ENCODE measurements around the gene MAX. TPM values are rescaled to one million over a fixed set of nuclear protein-coding genes. Genes with fewer than 3 reads are reported as not detected.
A peak's percentile ranks its signal among the peaks of the same experiment; 100 is the strongest.
"Not testable (repeated sequence)": the region's sequence is repeated elsewhere in the genome, so short reads cannot be mapped to it uniquely, and the experiment has no call there.

Gene MAX
- polyA plus RNA-seq, 6 donors from 2014 or later = 115 to 137 (median 125) TPM

DNA sequence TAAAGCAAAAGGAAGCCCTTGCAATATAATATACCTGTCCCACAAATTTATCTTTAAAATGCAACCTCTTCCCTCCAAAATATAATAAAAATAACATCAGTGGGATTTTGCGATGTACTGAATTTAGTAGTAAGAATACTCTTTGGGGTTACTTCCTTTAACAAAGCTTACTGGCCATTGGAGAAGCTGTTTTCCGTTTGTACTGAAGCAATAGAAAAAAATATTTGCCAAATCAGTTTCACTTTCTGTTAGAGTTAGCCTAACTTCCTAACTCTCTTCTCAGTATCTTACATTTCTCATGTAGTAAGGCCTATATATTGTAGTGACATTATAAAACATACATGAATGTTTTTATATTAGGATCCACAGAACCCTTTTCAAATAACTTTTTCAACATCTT lies 3.7 kb downstream of the MAX start:
- no peaks in the 10 kb centered on the region for H3K9me3 Mint-ChIP-seq
- H3K27ac Mint-ChIP-seq = peak overlapping the region; percentile 16 to 87 (median 82)
- H3K4me1 Mint-ChIP-seq = peaks cover 35 to 76% (median 59%) of the 10 kb centered on the region in 3 donors
- H3K4me3 Mint-ChIP-seq = peak overlapping the region; percentile 51 to 86 (median 73)
- peaks cover 0 to 28% of the 10 kb centered on the region in 2 donors for H3K36me3 Mint-ChIP-seq
- DNase-seq (peak; percentile 57), ATAC-seq (ENCODE audit: low read depth in 2 of 2) (peak; percentile 7 to 12)
- H3K27me3 Mint-ChIP-seq = no peaks in the 10 kb centered on the region

DNA sequence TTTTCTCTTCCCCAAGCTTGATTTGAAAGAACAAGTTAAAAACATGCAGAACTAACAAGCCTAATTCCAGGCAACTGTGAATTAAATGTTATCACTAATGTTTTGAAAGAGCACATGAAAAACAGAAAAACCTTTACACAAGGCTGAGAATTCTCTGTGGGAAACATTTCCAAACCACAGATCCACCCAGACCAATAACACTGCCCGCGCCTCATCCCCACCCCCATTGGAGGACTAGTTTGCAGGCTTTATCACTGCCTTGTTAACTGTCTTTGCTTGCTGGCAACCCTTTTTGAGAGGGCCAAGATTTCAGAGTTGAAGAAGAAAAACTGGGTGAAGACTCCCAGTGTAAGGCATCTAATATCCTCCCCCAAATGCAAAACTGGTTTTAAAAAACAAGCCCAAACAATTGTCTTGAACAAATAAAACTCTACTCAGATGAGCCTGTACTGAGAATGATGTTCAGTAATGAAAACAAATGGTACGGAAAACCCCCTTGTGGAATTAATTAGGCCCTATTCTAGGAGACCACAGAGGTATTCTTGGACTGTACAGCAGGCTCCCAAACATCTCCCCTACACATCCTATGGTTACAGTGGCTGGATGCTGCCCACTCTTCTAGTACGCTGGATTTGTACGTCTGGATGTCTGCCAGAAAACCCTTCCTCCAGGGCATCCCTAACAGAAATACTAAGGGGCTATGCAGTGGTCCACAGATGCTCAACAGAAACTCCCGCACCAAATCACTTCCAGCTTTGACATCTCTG lies 5.8 kb downstream of the MAX start:
- DNase-seq (no peak), ATAC-seq (ENCODE audit: low read depth in 2 of 2) (no peak)
- Mint-ChIP-seq H3K4me1 (peaks cover 34 to 68% (median 63%) of the 10 kb centered on the region in 3 donors), H3K36me3 (peaks cover 3 to 27% of the 10 kb centered on the region in 2 donors), H3K4me3 (peak overlapping the region in 2 of 8 donors; percentile 12 to 18), H3K27me3 (no peaks in the 10 kb centered on the region), H3K27ac (peak overlapping the region in 2 of 6 donors; percentile 31 to 73), H3K9me3 (no peaks in the 10 kb centered on the region)

DNA sequence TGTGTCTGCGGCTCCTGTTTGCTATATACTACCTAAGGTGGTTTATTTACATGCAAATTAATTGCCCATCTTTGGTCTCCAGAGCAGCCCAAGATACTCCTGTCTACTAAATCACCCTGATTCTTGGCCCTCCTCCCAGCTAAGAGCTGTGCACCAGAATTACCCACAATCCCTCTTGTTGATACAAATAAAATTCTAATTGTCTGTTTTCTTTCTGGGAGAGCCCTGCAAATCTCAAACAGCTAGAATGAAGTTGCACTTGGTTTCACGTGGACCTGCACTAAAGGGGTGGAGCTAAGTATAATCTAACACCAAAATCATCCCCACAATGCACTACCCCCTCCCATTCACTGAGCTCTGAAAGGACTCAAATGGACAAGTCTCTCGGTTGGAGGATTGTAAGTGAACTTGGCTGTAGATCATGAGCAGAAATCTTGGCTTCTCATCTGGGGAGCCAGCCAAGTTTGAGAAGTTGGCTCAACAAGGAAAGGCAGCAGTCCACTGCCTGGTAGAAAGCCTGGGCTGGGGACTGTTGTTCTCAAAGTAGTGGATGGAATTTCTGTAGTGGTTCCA lies 6.6 kb downstream of the MAX start:
- Mint-ChIP-seq H3K27me3 (no peaks in the 10 kb centered on the region), H3K9me3 (no peaks in the 10 kb centered on the region), H3K27ac (peak overlapping the region in 1 of 6 donors; percentile 73), H3K36me3 (peaks cover 10 to 24% of the 10 kb centered on the region in 2 donors), H3K4me3 (no peak overlapping the region), H3K4me1 (peaks cover 29 to 67% (median 60%) of the 10 kb centered on the region in 3 donors)
- DNase-seq (no peak), ATAC-seq (ENCODE audit: low read depth in 2 of 2) (no peak)

DNA sequence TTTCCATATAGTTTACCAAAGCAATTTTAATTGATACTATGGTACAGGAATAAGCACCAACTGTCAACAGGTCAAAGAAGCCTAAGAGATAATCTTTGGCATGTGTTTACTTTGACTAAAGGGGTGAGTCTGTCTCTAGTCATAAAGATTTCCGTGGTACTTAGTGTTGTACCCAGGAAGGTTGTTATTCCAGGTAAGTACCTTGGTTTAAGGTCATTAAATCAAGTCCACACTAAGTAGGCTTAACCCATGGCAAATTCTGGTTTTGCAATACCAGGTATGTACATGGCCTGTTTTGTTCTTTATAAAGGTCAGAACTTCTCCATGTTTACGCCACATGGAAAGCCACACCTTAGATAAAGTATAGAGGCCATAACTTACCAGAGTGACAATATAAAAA lies 10.0 kb downstream of the MAX start:
- ATAC-seq (ENCODE audit: low read depth in 2 of 2) = no peak
- Mint-ChIP-seq H3K27ac (no peak overlapping the region), H3K4me3 (no peak overlapping the region), H3K36me3 (peaks cover 28% of the 10 kb centered on the region in 2 donors), H3K27me3 (no peaks in the 10 kb centered on the region), H3K9me3 (peaks cover 2 to 8% (median 3%) of the 10 kb centered on the region in 7 donors), H3K4me1 (peaks cover 24 to 43% (median 42%) of the 10 kb centered on the region in 3 donors)
- no peak for DNase-seq

DNA sequence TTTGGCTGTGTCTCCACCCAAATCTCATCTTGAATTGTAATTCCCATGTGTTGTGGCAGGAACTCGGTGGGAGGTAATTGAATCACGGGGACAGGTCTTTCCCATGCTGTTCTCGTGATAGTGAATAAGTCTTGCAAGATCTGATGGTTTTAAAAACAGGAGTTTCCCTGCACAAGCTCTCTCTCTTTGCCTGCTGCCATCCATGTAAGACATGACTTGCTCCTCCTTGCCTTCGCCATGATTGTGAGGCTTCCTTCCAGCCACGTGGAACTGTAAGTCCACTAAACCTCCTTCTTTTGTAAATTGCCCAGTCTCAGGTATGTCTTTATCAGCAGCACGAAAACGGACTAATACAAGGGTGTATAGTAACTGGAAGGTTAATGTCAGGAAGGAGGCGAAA lies 14.5 kb downstream of the MAX start:
- peaks cover 50% of the 10 kb centered on the region in 2 donors for H3K36me3 Mint-ChIP-seq
- H3K27me3 Mint-ChIP-seq; DNase-seq; H3K27ac Mint-ChIP-seq; ATAC-seq (ENCODE audit: low read depth in 2 of 2): not testable (repeated sequence)
- peaks cover 2 to 16% (median 5%) of the 10 kb centered on the region in 7 donors for H3K9me3 Mint-ChIP-seq
- H3K4me1 Mint-ChIP-seq = peaks cover 16 to 24% (median 16%) of the 10 kb centered on the region in 3 donors
- H3K4me3 Mint-ChIP-seq = peak overlapping the region in 1 of 8 donors; percentile 54

DNA sequence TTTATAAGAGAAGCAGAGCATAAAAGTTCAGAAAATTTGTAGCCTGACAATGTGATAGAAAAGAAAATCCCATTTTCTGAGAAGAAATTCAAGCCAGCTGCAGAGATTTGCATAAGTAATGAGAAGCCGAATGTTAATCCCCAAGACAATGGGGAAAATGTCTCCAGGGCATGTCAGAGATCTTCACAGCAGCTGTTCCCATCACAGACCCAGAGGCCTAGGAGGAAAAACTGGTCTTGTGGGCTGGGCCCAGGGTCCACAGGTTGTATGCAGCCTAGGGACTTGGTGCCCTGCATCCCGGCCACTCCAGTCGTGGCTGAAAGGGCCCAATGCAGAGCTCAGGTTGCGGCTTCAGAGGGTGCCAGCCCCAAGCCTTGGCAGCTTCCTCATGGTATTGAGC lies 15.6 kb downstream of the MAX start:
- Mint-ChIP-seq H3K4me3 (peak overlapping the region in 1 of 8 donors; percentile 56), H3K9me3 (peaks cover 2 to 16% (median 5%) of the 10 kb centered on the region in 7 donors), H3K36me3 (peaks cover 55 to 60% of the 10 kb centered on the region in 2 donors), H3K4me1 (peaks cover 23 to 34% (median 24%) of the 10 kb centered on the region in 3 donors)
- H3K27ac Mint-ChIP-seq; H3K27me3 Mint-ChIP-seq; DNase-seq; ATAC-seq (ENCODE audit: low read depth in 2 of 2): not testable (repeated sequence)

DNA sequence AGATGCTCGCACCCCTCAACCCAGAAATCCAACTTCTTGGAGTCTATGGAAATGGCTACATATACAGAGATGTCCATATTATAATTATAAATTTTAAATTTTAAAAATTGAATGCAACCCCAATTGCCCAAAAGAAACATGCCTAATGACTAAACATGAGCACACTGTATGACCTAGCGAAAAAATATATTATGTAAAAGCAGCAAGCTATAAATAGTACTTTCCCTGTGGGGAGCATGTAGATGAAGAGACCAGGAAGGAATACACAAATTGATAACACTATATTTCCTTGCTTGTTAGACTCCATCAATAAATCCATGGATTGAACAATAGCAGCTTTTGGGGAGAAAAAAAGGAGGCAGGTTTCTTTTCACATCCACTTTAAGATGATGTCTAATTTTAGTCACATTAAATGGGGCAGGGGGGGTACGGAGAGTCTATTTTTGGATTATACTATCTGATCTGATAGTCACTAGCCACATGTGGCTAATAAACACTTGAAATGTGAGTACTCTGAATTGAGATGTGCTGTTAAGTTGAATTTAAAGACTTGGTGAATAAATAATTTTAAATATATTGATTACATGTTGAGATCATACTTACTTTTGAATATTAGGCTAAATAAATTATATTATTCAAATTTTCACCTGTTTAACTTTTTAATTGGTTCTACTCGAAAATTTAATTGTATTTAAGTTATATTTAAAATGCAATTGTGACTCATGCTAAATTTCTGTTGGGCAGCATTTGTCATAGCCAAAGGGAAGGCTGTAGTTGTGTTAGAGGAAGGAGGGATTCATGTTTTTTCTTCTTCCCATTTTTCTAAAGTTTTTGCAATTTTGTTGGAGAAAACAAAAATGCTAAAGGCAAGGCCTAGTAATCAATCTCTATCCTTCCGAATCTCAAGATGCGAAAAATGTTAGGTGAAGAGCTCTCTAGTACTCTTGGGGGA lies 17.5 kb downstream of the MAX start:
- ATAC-seq (ENCODE audit: low read depth in 2 of 2) = no peak
- DNase-seq = no peak
- peak overlapping the region in 3 of 6 donors; percentile 32 to 75 (median 35) for H3K27ac Mint-ChIP-seq
- peaks cover 54 to 60% of the 10 kb centered on the region in 2 donors for H3K36me3 Mint-ChIP-seq
- H3K27me3 Mint-ChIP-seq = no peaks in the 10 kb centered on the region
- H3K4me1 Mint-ChIP-seq = peaks cover 33 to 46% (median 33%) of the 10 kb centered on the region in 3 donors
- peaks cover 2 to 16% (median 5%) of the 10 kb centered on the region in 7 donors for H3K9me3 Mint-ChIP-seq
- H3K4me3 Mint-ChIP-seq = no peak overlapping the region

DNA sequence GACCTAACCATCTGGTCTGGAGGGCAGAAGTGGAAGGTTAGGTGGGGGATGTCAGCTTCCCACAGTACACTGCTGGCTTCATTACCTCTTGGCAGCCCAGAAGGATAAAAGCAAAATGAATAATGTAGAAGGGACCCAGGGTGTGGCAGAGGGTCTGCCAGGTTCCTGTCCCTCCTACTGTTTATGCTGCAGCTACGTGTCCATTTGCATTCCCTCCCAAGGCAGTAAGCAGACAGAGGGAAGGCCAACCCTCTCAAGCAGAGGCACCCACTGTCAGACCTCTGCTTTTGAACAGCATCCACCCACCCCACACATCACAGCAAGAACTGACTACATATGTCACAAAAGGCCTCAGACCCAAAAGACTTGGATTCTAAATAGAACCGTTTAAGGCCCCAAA lies 19.4 kb downstream of the MAX start:
- ATAC-seq (ENCODE audit: low read depth in 2 of 2) = no peak

DNA sequence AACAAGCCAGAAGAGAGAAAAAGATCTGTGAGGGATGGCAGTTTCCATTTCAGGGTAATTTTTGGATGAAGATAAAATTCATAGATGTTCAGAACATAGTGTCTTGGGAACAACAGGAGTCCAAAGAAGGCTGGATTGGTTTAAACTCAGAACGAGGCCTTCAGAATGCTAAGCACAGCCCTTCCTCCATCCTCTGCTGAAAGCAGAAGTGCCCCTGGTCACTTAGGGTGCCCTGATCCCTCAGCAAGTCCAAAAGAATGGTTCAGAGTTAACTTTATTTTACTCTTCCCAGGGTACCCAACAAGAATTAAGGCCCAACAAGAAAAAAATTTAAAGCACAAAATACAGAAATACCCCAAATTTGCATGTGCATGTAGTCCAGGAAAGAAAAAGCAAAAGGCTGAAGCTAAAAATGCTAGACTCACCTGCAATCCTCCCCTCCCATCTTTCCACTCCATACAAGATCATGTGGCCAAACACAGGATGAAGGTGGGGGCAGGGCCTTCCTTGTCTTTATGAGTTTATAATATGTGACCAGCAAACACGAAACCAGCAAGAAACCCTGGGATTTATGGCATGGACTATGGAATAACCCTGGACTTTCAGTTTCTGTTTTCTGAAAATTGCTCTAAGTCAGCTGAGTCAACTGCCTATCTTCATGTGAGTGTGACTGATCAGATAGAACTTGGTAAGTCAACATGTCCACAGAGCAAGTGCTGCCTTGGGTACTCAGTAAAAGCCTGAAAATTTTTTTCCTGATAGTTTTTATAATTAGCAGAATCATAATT lies 21.2 kb downstream of the MAX start:
- Mint-ChIP-seq H3K9me3 (peaks cover 0 to 2% (median 0%) of the 10 kb centered on the region in 7 donors), H3K4me1 (peaks cover 33 to 46% (median 38%) of the 10 kb centered on the region in 3 donors), H3K36me3 (peaks cover 39 to 45% of the 10 kb centered on the region in 2 donors), H3K27me3 (no peaks in the 10 kb centered on the region), H3K4me3 (no peak overlapping the region), H3K27ac (peak overlapping the region in 5 of 6 donors; percentile 17 to 87 (median 49))
- DNase-seq (no peak), ATAC-seq (ENCODE audit: low read depth in 2 of 2) (no peak)

More for the DNA sequence above, 19.4 kb downstream of the MAX start:
- Mint-ChIP-seq H3K4me1 (peaks cover 35 to 46% (median 38%) of the 10 kb centered on the region in 3 donors), H3K4me3 (no peak overlapping the region), H3K27me3 (no peaks in the 10 kb centered on the region), H3K36me3 (peaks cover 48 to 59% of the 10 kb centered on the region in 2 donors), H3K9me3 (peaks cover 1 to 14% (median 5%) of the 10 kb centered on the region in 7 donors), H3K27ac (peak overlapping the region in 2 of 6 donors; percentile 59 to 63)
- DNase-seq = no peak

DNA sequence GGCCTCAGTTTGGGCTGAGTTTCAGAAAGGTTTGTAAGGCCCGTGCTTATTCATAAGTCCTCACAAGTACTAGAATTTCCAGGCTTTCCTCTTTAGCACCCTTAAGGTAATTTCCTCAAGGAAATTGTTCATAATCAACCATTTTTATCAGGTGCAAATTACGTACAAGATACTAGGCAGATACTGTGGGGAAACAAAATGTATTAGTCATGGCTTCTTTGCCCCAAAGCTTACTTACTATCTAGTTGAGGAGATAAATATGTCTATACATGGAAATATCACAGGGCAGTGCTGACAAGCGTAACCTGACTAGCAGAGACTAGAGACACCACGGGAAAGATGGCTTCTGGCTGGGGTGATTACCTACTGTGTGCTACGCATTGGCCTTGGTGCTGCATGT lies 22.5 kb downstream of the MAX start:
- Mint-ChIP-seq H3K9me3 (no peaks in the 10 kb centered on the region), H3K27ac (peak overlapping the region in 1 of 6 donors; percentile 54), H3K27me3 (no peaks in the 10 kb centered on the region), H3K4me1 (peaks cover 38 to 52% (median 46%) of the 10 kb centered on the region in 3 donors), H3K36me3 (peaks cover 30 to 31% of the 10 kb centered on the region in 2 donors), H3K4me3 (no peak overlapping the region)
- no peak for ATAC-seq (ENCODE audit: low read depth in 2 of 2)
- no peak for DNase-seq

DNA sequence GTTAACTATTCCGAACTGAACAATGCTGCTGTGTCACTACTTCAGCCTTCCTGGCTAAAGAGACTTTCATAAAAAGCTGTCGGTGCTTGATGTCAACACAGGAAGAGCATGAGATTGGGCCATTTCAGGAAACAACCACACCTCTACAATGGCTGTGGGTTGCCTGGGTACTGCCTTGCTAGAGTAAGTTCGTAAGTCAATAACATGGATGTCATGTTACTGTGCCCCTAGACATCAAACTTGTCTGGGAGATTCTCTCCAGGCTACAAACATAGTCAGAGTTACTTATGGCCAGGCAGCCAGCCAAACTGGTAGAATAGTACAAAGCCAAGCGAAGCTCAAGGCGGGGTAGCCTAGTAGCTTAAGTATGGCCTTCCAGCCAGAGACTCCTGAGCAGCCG lies 23.1 kb downstream of the MAX start:
- no peaks in the 10 kb centered on the region for H3K27me3 Mint-ChIP-seq
- H3K4me1 Mint-ChIP-seq = peaks cover 41 to 57% (median 52%) of the 10 kb centered on the region in 3 donors
- H3K9me3 Mint-ChIP-seq = no peaks in the 10 kb centered on the region
- no peak for DNase-seq
- ATAC-seq (ENCODE audit: low read depth in 2 of 2) = no peak
- H3K4me3 Mint-ChIP-seq = no peak overlapping the region
- H3K36me3 Mint-ChIP-seq = peaks cover 28 to 35% of the 10 kb centered on the region in 2 donors
- peak overlapping the region in 2 of 6 donors; percentile 3 to 54 for H3K27ac Mint-ChIP-seq

DNA sequence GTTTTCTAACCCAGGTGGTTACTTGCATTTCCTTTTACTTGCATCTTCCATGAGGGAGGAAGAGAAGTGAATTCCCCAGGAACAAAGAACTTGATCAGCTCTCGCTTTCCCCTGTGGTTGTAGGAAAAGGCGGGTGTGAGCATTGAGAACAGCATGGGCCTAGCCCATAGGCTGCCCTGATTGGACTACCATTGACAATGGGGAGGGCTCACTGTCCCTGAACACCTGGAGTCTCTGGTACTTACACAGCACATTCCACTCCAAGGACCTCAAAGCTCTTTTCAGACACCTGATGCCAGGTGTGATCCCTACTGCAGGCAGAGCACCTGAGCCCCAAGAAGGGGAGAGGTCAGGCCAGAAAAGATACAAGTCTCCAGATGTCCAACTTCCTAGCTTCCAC lies 25.0 kb downstream of the MAX start:
- ATAC-seq (ENCODE audit: low read depth in 2 of 2) = no peak
- Mint-ChIP-seq H3K4me3 (no peak overlapping the region), H3K4me1 (peaks cover 43 to 48% (median 46%) of the 10 kb centered on the region in 3 donors), H3K27me3 (no peaks in the 10 kb centered on the region), H3K27ac (peak overlapping the region in 2 of 6 donors; percentile 49 to 63), H3K9me3 (no peaks in the 10 kb centered on the region), H3K36me3 (peaks cover 29 to 33% of the 10 kb centered on the region in 2 donors)
- DNase-seq = no peak
